Measurements from ENCODE around the gene KRTAP4-16. TPM values are rescaled to one million over a fixed set of nuclear protein-coding genes. Genes with fewer than 3 reads are reported as not detected.
"Not testable (repeated sequence)": the region's sequence is repeated elsewhere in the genome, so short reads cannot be mapped to it uniquely, and the experiment has no call there.

The KRTAP4-16 gene
- not detected in 2 replicates for total RNA-seq (ENCODE audit: low replicate concordance)

- DNase-seq (ENCODE audit: low read depth): no peak
- no peak for TF ChIP-seq CTCF (IDR thresholded peaks at IDR 0.05; ENCODE audit: insufficient read depth, low read length)
- H3K4me3 ChIP-seq (ENCODE audit: low read depth, low read length): no peak within 1 kb of the TSS
These were observed at the start of gene KRTAP4-16 for GRCh38 chr17:41101586-41102259. Gene KRTAP4-16 (minus strand): TSS chr17:41102209. CDS start chr17:41102209, 0 bp downstream.

GRCh38 chr17:41151525-41151924 is 49.5 kb upstream of the KRTAP4-16 start:
- no peak for DNase-seq (ENCODE audit: low read depth)
- no peak overlapping the region for H3K4me3 ChIP-seq (ENCODE audit: low read depth, low read length)
- no peak for TF ChIP-seq CTCF (IDR thresholded peaks at IDR 0.05; ENCODE audit: insufficient read depth, low read length)

GRCh38 chr17:41150026-41150425 is 48.0 kb upstream of the KRTAP4-16 start:
- DNase-seq (ENCODE audit: low read depth): no peak
- TF ChIP-seq CTCF (IDR thresholded peaks at IDR 0.05; ENCODE audit: insufficient read depth, low read length): no peak
- no peak overlapping the region for H3K4me3 ChIP-seq (ENCODE audit: low read depth, low read length)

- H3K4me3 ChIP-seq (ENCODE audit: low read depth, low read length): no peak within 1 kb of the TSS
These were observed 47.6 kb upstream of the KRTAP4-16 start, which contains the start of gene KRTAP4-5 for GRCh38 chr17:41149652-41149985. Gene KRTAP4-5 (minus strand): TSS chr17:41149825. CDS start chr17:41149767, 58 bp downstream.

GRCh38 chr17:41148971-41149651 is 47.1 kb upstream of the KRTAP4-16 start:
- not testable (repeated sequence) for DNase-seq (ENCODE audit: low read depth); H3K4me3 ChIP-seq (ENCODE audit: low read depth, low read length)

More at GRCh38 chr17:41149652-41149985, 47.6 kb upstream of the KRTAP4-16 start, which contains the start of gene KRTAP4-5:
- DNase-seq (ENCODE audit: low read depth): no peak
- TF ChIP-seq CTCF (IDR thresholded peaks at IDR 0.05; ENCODE audit: insufficient read depth, low read length): no peak

GRCh38 chr17:41147531-41148204 is 45.7 kb upstream of the KRTAP4-16 start:
- TF ChIP-seq CTCF (IDR thresholded peaks at IDR 0.05; ENCODE audit: insufficient read depth, low read length): no peak
- H3K4me3 ChIP-seq (ENCODE audit: low read depth, low read length): no peak overlapping the region
- no peak for DNase-seq (ENCODE audit: low read depth)

GRCh38 chr17:41145261-41145660 is 43.3 kb upstream of the KRTAP4-16 start:
- DNase-seq (ENCODE audit: low read depth): no peak
- H3K4me3 ChIP-seq (ENCODE audit: low read depth, low read length): no peak overlapping the region
- no peak for TF ChIP-seq CTCF (IDR thresholded peaks at IDR 0.05; ENCODE audit: insufficient read depth, low read length)

Measured in fibroblast of the aortic adventitia (primary cell).